ENCODE measurements around the gene MTSS2.

Gene MTSS2, protein sequence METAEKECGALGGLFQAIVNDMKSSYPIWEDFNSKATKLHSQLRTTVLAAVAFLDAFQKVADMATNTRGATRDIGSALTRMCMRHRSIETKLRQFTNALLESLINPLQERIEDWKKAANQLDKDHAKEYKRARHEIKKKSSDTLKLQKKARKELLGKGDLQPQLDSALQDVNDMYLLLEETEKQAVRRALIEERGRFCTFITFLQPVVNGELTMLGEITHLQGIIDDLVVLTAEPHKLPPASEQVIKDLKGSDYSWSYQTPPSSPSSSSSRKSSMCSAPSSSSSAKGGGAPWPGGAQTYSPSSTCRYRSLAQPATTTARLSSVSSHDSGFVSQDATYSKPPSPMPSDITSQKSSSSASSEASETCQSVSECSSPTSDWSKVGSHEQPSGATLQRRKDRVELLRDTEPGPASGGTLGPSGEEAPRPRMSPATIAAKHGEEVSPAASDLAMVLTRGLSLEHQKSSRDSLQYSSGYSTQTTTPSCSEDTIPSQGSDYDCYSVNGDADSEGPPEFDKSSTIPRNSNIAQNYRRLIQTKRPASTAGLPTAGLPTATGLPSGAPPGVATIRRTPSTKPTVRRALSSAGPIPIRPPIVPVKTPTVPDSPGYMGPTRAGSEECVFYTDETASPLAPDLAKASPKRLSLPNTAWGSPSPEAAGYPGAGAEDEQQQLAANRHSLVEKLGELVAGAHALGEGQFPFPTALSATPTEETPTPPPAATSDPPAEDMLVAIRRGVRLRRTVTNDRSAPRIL

DNA sequence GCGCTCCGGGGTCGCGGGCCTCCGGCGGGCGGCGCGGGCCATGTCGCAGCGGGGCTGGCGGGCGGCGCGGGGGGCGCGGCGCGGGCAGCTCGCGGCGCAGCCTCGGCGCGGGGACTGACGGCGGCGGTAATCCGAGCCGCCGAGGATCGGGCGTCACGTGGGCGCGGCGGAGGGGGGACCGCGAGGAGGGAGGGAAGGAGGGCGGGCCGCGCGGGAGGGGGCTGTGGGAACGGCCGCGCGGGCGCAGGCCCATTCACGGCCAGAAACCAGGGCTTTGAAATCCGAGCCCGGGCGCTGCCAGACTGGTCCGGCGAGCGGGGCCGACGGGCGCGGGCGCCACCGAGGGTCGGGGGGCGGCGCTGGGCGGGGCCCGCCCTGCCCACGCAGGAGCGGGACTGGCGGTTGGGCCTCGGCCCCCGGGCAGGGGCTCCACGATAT lies at the start of gene MTSS2:
Gene MTSS2, minus strand, starts transcription at position 116 of the 438 bp plus-strand sequence. CDS start 262 bp downstream, outside the sequence.
- DNase-seq = peak; percentile 76

DNA sequence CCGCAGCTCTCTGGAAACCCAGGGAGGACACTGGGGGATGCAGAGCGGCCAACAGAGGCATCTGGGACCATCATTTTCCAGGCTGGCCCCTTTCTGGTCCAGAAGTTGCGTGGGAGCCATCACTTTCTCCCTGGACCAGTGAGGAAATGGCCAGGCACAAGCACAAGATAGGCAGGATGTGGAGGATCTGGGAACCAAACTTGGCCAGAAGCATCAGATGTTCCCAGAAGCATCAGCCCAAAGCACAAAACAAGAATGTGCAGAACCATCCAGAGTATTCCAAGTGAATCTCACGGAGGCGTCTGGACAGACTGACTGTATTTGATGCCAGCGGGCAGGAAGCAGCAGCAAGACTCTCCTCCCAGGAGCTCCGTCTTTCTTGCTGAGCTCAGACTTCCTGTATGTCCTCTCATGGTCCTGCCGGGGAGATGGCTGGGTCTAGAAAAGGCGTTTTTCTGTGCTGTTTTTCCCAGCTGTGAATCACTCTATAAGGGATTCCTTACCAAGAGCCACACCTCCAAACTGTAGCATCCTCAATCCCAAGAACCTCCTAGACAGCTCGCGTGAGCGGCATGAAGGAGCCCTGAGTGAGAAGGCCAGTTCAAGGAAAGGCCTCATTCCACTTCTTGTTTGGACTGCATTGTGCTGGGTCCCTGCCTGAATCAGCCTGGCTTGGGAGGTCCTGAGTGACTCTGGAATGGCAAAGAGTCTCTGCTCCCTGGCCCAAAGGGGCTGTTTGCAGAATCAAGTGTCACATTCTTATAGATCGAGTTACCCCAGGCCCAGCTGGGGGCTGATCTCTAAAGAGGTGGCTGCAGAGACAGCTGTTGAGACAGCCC lies 49.5 kb upstream of the MTSS2 start:
- no peak for DNase-seq

DNA sequence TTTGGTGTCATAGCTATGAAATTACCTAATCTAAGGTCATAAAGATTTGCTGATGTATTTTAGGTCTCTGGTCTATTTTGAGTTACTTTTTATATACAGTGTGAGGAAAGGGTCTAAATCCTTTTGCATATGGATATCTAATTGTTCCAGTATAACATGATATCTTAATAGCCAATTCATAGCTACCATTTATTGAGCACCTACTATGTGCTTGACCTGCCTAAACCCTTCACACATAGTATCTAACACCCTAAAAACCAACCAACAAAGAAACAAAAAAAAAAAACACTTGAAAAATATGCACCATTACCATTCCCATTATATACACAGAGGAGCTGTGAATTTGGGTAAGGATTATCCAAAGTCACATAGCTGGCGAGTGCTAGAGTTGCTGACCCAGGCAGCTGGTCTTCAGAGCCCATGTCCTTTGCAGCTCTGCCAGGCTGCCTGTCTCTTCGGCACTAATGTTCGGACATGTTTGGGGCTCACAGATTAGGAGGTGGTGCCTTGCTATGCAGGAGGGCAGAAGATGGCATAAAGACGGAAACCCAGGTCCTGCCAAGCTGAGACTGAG lies 48.8 kb upstream of the MTSS2 start:
- DNase-seq = no peak

DNA sequence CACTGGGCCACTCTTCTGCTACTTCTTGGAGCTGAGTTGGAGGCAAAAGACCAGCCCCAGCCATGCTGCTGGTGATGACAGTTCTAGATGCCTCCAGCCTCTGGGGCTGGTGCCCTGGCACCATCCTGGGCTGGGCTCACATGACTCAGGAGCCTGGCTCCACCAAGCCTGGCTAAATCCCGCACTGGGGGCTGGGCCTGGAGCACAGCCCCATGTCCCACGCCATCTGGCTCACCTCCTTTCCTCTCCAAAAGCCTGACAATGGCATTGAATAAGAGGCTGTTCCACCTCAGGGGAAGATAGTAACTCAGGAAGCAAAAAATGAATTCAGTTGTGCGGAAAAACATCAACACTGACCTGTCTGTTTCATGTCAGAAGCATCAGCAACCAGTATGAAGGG lies 45.1 kb upstream of the MTSS2 start:
- DNase-seq = no peak

DNA sequence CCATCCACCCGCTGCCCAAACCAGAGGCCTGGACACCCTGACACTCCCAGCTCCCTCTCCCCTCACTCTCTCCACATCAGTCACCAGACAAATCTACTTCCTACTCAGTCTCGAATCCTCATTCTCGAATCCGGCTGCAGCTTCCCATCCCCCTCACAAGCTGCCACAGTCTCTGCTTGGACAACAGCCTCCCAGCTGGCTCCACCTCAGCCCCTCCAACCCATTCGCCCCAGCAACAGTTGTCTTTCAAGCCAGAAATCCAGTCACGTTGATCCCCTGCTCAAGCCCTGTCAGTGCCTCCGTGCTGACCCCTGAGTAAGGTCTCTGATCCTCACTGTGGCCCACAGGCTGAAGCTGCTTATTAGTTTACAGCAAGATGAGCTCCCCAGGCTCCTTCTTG lies 44.2 kb upstream of the MTSS2 start:
- DNase-seq = no peak

DNA sequence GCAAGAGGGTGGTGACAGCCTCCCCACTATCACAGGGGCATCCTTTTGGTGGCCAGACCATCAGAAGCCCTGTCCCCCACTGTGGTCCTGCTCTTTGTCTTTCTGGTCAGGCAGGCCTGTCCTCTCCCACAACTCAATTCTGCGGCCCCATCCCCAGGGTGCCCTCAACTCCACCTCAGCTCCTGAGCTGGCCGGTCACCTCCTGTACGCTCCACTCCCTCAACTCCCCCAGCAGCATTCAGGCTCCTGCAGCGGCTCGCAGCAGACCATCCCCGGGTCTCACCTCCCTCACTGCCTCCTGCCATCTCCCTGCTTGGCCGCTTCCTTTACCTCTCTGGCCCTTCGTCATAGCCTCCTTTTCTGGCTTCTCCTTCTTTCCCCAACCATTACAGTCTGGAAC lies 43.4 kb upstream of the MTSS2 start:
- DNase-seq = no peak

DNA sequence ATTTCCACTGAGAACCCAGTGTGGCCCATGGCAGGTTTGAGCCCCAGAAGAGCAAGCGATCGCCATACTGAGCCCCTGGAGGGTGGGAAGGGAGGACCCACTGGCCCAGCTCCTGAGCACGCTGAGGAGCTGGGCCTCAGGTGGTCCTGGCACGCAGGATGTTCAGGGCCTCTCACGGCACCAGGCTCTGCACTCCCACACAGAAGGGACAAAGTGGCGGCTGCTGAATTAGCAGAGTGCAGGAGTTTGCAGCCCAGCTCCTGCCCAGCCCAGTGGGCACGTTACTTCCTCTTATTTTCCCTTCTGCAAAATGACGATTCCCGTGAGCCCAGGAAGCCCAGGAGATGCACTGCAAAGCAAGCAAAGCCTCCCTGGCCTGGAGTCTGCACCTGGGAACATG lies 42.3 kb upstream of the MTSS2 start:
- DNase-seq = no peak

DNA sequence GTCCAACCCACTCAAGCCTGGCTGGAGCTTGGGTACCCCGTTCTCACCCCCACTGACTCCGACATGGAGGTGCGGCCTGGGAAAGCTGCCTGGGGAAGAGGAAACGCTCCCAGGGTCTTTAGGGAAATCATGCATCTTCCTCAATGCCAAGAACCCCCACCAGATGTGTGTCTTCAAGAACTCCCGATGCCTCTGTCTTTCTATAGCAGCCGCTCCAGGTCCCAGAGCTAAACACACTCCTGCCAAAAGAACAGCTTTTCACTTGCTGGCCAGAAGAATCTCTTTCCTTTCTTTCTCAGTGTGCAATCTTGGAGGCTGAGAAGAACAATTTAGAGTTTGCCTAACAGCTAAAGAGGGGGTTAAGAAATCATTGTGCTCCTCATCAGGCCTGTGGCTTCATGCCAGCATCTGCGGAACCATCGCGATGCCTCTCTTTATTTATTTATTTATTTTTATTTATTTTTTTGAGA lies 41.1 kb upstream of the MTSS2 start:
- no peak for DNase-seq

DNA sequence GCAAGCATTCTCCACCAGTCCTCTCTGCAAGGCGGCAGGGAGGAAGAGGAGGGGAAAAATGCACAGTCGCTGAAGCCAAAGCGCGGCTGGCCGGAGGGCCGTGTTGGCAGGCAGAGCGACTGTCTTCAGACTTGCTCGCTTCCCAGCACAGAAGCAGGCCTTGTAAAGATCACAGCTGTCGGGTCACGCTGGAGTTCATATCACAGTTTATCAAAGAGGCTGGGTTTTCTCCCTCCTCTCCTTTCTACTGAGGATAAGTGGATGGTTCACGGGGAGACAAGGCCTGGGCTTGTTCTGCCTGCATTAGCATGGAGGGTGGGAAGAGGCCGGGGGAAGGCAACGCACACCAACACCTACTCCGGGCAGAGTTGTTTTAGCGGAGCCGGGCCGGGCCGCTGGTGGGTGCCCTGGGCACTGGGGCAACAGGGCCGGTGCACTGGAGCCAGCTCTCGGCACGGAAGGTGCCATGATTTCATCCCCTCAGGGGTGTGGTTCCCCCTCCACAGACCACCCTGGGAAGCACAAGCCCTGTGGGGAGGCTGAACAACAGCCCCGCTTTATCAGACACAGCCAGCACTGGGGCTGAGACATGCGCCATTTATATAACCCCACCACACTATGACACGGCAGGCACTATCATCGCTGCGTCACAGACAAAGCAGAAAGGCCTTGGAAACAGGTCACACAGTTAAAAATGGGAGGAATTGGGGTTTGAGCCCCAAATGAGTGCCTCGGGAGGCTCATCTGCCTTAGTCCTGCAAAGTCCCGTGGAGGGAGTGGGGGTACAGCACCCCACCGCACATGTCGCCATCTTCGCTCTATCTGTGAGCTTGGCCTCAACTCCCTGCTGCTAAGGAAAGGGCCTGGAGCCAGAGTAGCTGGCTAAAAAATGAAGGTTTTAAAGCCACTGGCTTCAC lies 40.3 kb upstream of the MTSS2 start:
- DNase-seq = no peak

DNA sequence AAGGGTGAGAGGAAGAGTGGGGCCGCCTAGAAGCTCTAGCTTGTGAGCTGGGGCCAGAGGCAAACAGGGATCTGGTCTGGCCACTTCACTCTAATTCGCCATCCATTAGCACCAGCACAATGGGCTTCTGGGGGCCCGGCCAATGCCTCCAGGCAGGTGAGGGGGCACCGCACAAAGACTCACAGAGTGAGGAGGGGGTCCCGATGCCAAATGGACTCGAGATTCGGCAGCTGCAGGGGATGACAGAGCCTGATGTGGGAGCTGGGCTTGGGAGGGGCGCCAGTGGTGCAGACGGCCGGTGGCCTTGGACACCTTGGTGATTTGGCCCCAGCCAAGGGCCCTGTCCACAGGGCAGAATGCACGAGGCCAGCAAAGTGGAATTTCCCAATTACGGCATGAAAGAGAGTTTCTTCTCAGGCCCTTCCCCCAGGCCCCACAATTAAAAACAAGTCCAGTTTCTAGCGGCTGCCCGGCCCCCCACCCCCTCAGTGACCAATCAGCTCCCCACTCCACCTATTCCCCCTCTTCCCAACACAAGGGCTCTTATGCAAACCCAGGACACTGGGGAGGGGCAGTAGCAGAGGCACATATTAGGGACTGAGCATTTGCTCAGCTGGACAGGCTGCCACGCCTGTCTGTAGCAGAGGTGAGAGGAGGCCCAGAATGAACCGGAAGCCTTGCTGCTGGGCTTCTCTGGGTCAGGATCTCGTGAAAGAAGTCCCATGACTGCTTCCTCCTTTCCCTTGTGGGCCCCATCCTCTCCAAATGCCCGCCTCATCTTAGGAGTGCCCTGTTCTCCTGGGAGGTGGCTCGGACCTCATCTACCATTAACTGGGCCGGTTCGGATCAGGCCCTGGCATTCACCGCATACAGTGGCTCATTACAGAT lies 39.4 kb upstream of the MTSS2 start:
- DNase-seq = no peak

DNA sequence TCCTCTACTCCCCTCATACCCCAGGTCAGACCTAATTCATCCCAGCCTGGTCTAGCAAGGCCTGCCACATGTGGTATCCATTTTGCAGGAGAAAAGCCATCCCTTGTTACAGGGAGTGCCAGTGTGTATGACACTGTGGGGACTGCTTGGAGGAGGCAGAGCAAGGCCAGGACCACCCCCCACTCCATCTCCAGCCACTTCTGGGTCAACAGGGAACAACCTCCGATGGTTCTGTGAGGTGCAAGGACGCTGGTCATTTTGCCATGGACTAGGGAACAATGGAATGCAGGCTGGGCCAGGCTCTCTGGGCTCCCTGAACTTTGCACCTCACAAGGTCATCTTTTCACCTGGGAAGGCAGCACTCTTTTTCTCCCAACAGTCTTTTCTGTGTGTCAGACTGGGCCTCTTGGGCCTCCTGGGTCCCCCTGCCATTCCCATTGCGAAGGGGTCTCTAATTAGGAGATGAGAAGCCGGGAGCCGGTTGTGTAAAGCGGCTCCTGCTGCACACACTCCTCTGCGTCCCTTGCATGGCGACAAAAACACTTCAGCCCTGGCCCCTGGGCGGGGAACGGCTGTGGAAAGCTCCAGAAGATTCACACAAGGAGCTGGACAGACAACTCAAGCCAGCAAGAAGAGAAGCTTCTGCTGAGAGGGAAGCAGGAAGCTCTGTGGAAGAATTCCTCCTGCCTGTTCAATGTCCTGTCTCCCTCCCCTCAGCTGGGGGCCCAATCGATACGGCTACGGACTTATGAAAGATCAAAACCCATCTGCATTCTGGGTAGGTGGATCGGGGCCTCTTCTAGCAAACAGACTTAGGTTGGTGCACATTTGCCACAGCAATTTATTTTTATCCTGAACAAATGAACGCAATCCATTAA lies 38.5 kb upstream of the MTSS2 start:
- DNase-seq = no peak

DNA sequence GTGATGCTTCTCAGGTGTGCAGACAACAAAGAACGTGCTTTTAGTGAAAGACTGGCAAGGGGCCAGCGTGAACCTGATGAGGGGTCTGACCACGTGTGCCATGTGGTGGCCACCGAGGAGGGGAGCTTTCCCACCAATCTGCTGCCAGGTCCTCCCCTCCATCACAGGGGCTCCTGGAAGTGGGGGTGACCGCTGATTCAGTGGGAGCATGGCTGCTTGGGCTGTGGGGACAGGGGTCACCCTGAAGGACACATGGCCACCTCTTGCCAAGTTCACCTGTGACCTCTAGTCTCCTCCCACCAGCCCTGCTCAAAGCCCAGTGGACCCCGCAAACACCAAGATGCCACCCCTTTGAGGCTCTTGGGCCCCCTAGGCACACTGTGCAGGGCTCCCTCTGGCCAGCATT lies 37.9 kb upstream of the MTSS2 start:
- DNase-seq = no peak

DNA sequence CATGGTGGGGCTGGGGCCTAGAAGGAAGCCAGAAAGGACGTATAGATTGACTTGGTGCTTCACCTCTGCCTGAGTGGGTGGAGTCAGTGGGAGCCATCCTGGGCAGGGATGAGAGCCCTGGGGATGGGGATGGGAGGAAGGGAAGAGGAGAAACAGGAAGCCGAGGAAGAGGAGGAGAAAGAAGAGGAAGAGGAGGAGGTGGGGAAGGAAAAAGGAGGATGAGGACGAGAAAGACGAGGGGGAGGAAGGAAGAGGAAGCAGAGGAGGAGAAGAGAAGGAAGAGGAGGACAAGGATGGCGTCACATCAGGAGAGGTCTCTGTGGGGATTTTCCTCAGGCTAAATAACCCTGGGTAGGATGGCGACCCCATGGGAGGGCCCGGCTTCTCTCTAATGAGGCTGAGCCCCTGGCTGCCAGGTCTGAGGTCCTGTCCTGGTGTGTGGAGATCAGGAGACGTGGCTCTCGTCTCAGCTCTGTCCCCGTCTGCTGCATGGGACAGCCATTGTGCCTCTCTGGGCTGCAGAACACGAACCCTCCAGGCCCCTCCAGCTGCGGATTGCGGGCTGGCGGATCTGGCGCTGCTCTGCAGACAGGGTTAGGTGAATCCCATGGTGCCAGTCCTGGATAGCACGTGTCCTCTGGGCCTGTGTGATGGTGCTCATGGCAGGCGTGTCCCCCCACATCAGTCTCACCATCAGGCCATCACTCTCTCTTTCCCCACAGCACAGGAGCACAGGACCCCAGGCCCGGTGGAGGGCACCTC lies 35.5 kb upstream of the MTSS2 start:
- DNase-seq = no peak

DNA sequence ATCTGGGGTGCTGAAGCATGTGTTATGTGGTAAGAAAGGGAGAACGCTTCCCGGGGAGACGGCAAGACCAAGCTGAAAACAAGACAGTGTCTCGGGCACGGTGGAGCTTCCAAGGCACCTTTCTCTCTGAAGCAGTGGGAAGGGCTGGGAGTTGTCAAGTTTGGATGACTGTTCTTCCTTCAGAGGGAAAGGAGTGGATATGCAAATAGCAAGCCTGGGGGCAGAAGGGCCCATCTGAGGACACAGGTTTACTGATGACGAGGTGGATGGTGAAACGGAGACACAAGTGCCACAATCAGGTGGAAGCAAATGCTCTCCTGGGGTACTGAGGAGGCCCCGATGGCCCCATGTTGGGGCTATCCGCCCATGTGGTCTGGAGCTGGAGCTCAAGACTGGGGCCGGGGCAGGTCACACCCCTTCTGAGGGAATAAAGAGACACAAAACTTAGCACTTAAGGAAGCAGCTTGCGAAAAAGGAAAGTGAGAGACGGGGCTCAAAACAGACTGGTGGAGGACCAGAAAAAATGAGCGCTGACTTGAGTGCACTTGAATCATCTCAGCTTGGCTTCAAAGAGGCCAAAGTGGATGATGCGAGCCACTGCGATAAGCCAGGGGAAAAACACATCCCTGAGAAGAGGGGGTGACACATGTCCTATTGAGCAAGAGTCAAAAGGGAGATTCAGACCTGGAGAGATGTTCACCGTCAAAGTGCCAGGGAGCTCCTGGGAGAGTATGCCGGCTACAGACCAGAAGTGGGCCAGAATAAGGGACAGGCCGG lies 34.8 kb upstream of the MTSS2 start:
- no peak for DNase-seq

DNA sequence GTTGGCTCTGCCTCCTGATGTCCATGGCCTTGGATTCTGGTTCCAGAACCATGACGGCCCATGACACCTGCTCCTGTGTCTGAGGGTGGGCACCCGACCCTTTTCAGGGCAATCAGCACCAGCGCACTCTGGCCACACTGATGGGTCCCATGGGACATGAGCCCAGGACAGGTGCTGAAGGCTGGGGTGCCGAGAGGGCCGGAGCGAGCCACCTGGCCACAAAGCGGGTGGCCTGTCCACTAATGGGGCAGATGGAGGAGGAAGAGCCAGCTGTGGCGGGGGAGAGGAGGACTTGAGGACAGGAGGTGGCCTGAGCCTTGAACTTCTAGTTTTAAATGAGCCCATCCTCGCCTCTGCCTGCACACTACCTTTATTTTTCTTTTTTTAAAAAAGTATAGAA lies 31.2 kb upstream of the MTSS2 start:
- DNase-seq = no peak

DNA sequence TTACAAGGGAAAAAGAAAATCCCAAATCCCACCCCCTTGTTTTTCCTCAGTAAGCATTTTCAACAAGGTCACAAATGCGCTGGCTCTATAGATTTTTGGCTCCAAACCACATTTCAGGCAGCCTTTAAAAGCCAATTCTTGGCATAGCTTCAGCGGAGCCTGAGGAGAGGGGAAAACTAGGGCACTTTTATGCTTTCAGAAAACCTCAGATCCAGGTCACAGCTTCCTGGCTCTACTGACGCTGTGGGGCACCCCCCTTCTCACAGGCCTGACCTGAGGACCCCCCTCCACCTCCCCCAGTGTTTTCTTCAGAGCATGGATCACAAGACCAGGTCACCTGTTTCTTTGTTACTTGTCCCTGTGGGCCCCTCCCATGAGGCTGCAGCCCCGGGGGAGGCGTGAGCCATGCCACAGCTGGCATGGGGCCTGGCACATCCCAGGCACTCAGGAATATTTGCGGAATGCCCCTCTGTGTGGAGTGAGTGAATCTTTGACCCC lies 30.1 kb upstream of the MTSS2 start:
- DNase-seq = no peak

DNA sequence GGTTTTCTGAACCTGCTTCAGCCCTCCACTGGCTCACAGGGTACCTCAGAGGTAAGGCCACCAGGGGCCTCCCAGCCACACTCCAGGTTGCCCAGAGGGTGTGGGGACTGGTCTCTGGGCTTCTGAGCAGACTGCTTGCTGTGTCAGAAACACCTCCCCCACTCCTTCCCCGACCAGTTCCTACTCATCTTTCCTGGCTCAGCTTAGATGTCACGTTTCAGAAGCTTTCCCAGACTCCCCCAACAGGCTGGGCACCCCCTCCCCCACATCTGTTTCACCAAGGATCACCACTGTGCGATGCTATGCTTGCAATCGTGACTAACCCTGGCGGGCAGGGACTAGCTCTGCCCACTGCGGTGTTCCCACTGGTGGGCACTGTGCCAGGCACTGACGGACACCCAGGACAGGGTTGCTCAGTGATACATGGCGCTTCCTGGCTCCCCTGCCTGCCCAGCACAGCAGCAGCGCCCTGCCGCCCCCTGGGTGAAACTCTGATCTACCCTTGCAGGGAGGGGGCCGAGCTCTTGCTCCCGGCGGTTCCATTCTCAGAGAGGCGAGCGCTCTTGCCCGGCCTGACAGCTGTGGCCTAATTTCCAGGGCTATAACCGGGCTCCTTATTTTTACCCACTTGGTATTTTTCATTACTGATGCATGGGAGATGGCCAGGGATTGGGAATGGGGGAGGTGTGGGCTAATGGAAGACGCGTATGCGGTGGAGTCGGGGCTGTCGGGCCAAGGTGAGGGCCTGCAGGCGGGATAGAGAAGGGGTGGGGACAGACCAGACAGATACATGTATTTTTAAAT lies 29.4 kb upstream of the MTSS2 start:
- DNase-seq = no peak
